Immature natural killer cell (primary cell): ENCODE data around the gene PPL. TPM values are rescaled to one million over a fixed set of nuclear protein-coding genes. Genes with fewer than 3 reads are reported as not detected.

Source experiments
- DNase-seq, 3 donors: peaks; one replicate each; pipeline ENCODE4 v3.0.0; 2022; ENCODE audit warnings: mixed read lengths in 1 of 3
- H3K27ac Mint-ChIP-seq, 6 donors: one replicate each; pipeline ENCODE4 v1.8.0; 2020; ENCODE audit warnings: mixed read lengths in 6 of 6, mild to moderate bottlenecking in 5 of 6, inconsistent platforms in 4 of 6, moderate library complexity in 3 of 6
- H3K27me3 Mint-ChIP-seq, 3 donors: one replicate each; pipeline ENCODE4 v1.8.0; 2020 to 2021; ENCODE audit warnings: low read depth in 3 of 3, mild to moderate bottlenecking in 3 of 3, mixed read lengths in 3 of 3, moderate library complexity in 3 of 3, inconsistent platforms in 1 of 3
- H3K36me3 Mint-ChIP-seq, 3 donors: one replicate each; pipeline ENCODE4 v1.8.0; 2020; ENCODE audit warnings: mixed read lengths in 3 of 3, inconsistent platforms in 2 of 3, mild to moderate bottlenecking in 2 of 3
- H3K4me1 Mint-ChIP-seq, 2 donors: one replicate each; pipeline ENCODE4 v1.8.0; 2020; ENCODE audit warnings: inconsistent platforms in 2 of 2, mild to moderate bottlenecking in 2 of 2, mixed read lengths in 2 of 2, moderate library complexity in 1 of 2
- H3K4me3 Mint-ChIP-seq, 5 donors: one replicate each; pipeline ENCODE4 v1.8.0; 2020; ENCODE audit warnings: mild to moderate bottlenecking in 5 of 5, mixed read lengths in 5 of 5, inconsistent platforms in 3 of 5, moderate library complexity in 3 of 5
- H3K9me3 Mint-ChIP-seq, 6 donors: one replicate each; pipeline ENCODE4 v1.8.0; 2020; ENCODE audit warnings: mild to moderate bottlenecking in 6 of 6, mixed read lengths in 6 of 6, inconsistent platforms in 4 of 6, moderate library complexity in 3 of 6
- polyA plus RNA-seq, 3 donors: library from polyadenylated mRNA; unstranded; fragments of 300-500 nt; fragmentation: Illumina TruSeq; gene quantifications; one replicate each; pipeline ENCODE4 v1.2.3, GENCODE V29; 2021

PPL gene
- polyA plus RNA-seq, 3 donors from 2014 or later = 0.03 to 0.43 TPM; not detected in 1

DNA sequence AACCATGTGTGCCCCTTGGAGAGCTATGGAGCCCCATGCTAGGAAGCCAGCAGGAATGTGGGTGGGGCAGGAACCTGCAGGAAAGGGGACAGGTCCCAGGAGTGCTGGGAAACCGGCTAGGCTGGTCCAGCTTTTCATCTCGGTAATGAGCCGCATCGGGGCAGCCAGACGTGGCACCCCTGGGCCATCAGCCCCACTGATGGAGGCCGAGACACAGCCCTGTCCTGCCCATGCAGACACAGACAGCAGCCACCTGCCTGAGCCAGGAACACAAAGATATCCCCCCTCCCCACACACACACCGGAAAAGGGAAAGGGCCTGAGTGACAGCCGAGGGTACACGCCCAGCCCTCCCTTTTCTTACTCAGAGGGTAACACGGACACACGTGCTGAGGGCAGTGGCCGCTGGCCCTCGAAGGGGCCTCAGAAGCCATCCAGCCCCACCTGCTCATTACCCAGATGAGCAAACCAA lies 18.1 kb downstream of the PPL start:
- no peaks in the 10 kb centered on the region for H3K9me3 Mint-ChIP-seq
- no peak for DNase-seq
- no peaks in the 10 kb centered on the region for H3K4me1 Mint-ChIP-seq
- no peak overlapping the region for H3K27ac Mint-ChIP-seq
- no peak overlapping the region for H3K4me3 Mint-ChIP-seq
- peaks cover 2 to 4% (median 3%) of the 10 kb centered on the region in 3 donors for H3K27me3 Mint-ChIP-seq
- H3K36me3 Mint-ChIP-seq = no peaks in the 10 kb centered on the region

DNA sequence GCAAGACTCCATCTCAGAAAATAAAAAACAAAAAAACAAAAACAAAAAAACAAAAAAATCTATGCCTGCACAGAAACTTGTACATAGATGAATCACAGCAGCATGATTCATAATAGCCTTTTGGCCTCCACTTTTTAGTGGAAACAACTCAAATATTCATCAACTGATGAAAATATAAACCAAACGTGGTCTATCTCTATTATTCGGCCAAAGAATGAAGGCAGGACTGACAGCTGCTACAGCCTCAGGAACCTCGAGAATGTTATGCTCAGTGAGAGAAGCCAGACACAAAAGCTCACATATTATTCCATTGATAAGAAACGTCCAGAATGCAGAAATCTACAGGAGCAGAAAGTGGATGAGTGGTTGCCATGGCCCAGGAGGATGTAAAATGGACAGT lies 19.8 kb downstream of the PPL start:
- peaks cover 1 to 4% (median 3%) of the 10 kb centered on the region in 3 donors for H3K27me3 Mint-ChIP-seq
- DNase-seq = no peak
- no peak overlapping the region for H3K4me3 Mint-ChIP-seq
- H3K9me3 Mint-ChIP-seq = no peaks in the 10 kb centered on the region
- H3K4me1 Mint-ChIP-seq = no peaks in the 10 kb centered on the region
- no peaks in the 10 kb centered on the region for H3K36me3 Mint-ChIP-seq
- no peak overlapping the region for H3K27ac Mint-ChIP-seq

DNA sequence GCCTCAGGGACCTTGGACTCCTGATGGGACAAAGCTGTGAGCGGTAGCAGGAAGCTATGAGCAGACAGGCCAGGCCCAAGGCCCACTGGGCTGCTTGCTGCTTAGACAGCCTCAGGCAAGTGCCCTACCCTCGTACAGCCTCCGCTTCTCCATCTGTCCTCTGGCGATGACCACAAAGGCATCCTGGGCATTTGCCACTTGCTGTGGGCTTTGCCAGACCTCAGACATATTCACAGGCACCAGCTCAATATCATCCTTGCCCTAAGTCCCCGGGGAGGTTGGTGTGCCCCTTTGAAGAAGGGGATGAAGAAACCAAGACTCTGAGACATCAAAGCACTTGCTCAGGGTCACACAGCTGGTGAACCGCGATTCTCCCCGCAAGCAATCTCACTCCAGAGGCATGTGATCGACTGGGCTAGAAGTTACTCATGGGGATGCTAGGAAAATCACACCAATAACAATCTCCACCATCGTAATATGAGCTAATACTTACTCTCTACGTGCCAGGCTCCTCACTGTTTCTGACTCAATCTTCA lies 21.7 kb downstream of the PPL start:
- H3K9me3 Mint-ChIP-seq = no peaks in the 10 kb centered on the region
- H3K4me3 Mint-ChIP-seq = no peak overlapping the region
- H3K4me1 Mint-ChIP-seq = no peaks in the 10 kb centered on the region
- H3K27ac Mint-ChIP-seq = no peak overlapping the region
- H3K27me3 Mint-ChIP-seq = peaks cover 3 to 8% (median 4%) of the 10 kb centered on the region in 3 donors
- H3K36me3 Mint-ChIP-seq = no peaks in the 10 kb centered on the region
- no peak for DNase-seq

DNA sequence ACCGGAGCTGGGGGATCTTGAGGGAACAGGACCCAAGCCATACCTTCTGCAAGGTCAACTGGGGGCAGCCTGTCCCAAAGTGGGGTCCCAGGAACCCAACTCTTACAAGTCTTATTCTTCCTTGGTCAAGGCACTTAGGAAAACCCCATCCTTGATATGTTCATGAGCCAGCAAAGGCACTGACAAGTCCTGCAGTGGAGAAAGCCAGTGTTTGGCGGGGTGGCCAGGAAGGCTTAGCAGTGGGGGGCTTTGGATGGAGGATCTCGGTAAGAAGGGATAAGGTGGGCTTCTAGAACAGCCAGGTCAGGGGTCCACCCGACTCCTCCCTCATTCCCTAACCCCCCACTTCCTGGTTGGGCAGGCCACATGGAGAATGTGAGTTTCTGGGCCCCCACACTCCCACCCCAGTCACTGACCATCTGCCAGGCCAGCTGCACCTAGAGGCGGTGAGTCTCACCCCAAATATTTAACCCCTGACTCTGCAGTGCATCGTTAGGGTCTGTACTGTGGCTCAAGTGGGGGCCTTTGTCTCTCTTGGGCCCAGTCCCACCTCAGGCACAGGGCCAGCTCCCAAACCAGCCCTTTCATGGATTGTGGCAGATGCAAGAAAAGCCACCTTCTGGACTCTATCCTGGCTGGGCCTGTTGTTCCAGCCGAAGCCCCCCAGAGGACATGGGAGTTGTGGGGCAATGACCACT lies 22.3 kb downstream of the PPL start:
- Mint-ChIP-seq H3K4me1 (no peaks in the 10 kb centered on the region), H3K4me3 (no peak overlapping the region), H3K36me3 (no peaks in the 10 kb centered on the region), H3K9me3 (no peaks in the 10 kb centered on the region), H3K27me3 (peaks cover 4 to 6% (median 5%) of the 10 kb centered on the region in 3 donors), H3K27ac (no peak overlapping the region)
- no peak for DNase-seq

DNA sequence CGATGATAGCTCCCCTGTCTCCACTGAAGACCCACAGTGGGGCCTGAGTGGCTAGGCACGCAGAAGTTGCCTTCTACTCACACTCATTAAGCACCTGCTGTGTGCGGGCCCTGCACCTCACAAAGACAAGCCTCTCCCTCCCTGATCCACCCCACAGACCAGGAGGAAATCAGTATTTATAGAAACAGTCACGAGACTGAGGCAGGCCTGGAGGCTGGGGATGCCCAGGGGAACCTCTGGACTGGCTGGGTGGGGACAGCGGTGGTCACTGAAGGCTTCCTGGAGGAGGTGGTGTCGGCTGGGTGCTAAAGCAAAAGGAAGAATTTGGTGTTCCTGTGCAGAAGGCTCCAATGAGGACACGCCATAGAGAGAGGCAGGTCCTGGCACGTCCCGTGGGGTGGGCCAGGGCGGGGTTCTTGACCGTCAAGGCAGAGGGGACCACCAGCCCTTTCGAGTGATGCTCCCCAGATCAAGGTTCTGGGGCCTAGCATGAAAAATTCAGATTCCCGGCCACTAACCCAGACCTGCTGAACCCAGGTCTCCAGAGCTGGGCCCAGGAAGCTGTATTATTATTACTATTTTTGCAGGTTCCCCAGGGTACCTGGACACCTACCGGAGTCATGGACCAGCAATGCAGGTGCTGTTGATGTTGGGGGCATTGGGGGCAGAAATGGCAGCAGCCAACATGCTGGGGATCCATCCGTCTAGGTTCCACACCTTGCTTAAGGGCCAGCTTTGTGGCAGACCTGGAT lies 23.0 kb downstream of the PPL start:
- H3K9me3 Mint-ChIP-seq = no peaks in the 10 kb centered on the region
- no peak for DNase-seq
- H3K27me3 Mint-ChIP-seq = peaks cover 4 to 6% (median 5%) of the 10 kb centered on the region in 3 donors
- H3K4me1 Mint-ChIP-seq = no peaks in the 10 kb centered on the region
- H3K36me3 Mint-ChIP-seq = no peaks in the 10 kb centered on the region
- H3K4me3 Mint-ChIP-seq = no peak overlapping the region
- H3K27ac Mint-ChIP-seq = no peak overlapping the region

DNA sequence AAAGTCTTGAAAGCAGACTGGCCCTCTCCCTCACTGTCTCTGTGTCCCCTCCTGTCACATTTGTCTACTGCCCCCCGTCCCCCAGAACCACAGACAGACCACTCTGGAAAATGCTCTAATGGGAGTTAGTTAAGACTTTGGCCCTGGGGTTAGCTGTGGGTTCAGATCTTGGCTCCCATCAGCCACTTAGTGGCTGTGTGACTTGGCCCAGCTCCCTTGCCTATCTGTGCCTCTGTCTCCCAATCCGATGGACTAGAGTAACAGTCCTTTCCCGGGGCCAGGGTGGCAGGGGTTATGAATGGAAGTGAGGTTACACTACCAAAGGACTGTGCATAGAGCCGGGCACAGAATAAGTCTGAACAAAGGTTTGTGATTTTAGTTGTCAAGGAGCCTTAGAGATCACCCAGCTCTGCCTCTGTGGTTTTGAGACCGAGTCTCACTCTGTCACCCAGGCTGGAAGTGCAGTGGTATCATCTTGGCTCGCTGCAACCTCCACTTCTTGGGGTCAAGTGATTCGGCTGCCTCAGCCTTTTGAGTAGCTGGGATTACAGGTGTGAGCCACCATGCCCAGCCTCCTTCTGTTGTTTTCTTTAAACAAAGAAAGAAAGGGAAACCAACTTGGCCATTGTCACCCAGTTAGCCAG lies 23.7 kb downstream of the PPL start:
- Mint-ChIP-seq H3K4me1 (no peaks in the 10 kb centered on the region), H3K9me3 (no peaks in the 10 kb centered on the region), H3K27me3 (peaks cover 4 to 6% (median 5%) of the 10 kb centered on the region in 3 donors), H3K27ac (no peak overlapping the region), H3K4me3 (no peak overlapping the region), H3K36me3 (no peaks in the 10 kb centered on the region)
- DNase-seq = no peak

DNA sequence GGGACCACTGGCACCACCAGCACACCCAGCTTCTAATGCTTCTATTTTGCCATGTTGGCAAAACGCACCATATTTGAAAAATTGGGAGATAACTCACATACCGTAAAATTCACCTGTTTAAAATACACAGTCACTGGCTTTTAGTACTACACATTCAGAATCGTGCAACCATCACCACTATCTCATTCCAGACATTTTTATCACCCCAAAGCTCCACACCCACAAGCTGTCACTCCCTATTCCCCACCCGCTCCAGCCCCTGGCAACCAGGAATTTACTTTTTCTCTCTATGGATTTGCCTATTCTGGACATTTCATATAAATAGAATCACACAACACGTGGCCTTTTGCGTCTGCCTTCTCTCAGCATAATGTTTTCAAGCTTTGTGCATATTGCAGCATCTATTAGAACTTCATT lies 25.0 kb downstream of the PPL start:
- H3K4me1 Mint-ChIP-seq = no peaks in the 10 kb centered on the region
- H3K4me3 Mint-ChIP-seq = no peak overlapping the region
- H3K9me3 Mint-ChIP-seq = no peaks in the 10 kb centered on the region
- DNase-seq = no peak
- no peak overlapping the region for H3K27ac Mint-ChIP-seq
- no peaks in the 10 kb centered on the region for H3K36me3 Mint-ChIP-seq
- H3K27me3 Mint-ChIP-seq = peaks cover 4 to 7% (median 6%) of the 10 kb centered on the region in 3 donors

DNA sequence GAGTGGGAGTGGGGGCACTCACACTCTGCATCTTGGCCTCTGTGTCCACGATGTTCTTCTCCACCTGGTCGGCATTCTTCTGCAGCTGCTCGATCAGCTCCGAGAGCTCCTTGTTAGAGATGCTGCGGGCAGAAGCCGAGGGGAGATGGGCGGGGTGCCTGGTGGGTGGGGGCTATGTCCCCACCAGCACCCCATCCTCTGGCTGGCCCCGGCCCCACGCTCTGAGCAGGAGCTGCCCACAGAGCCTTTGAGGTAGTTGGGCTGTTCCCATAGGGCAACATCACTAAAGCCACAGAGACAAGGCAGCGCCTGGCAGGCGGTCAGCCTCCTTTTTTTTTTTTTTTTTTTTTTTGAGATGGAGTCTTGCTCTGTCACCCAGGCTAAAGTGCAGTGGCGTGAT lies 26.1 kb downstream of the PPL start:
- no peaks in the 10 kb centered on the region for H3K4me1 Mint-ChIP-seq
- no peaks in the 10 kb centered on the region for H3K9me3 Mint-ChIP-seq
- no peak for DNase-seq
- H3K4me3 Mint-ChIP-seq = no peak overlapping the region
- H3K27me3 Mint-ChIP-seq = peaks cover 4 to 9% (median 5%) of the 10 kb centered on the region in 3 donors
- no peak overlapping the region for H3K27ac Mint-ChIP-seq
- no peaks in the 10 kb centered on the region for H3K36me3 Mint-ChIP-seq

DNA sequence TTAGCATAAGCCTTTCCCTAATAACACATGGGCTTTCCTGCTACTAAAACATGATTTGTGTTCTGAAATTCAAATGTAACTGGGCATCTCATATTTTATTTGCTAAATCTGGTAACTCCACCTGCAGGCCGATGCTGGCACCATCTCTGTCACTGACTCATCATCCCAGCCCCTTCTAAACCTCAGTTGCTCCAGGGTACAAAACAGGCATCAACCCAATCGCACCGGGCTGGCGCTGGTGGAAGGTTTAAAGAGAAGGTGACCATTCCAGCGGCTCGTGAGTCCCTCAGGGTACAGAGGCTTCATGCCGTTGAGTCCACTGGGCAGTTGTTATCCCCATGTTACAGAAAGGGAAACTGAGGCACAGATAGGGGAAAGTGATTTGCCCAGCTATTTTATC lies 27.1 kb downstream of the PPL start:
- Mint-ChIP-seq H3K4me3 (no peak overlapping the region), H3K9me3 (no peaks in the 10 kb centered on the region), H3K27ac (no peak overlapping the region)

DNA sequence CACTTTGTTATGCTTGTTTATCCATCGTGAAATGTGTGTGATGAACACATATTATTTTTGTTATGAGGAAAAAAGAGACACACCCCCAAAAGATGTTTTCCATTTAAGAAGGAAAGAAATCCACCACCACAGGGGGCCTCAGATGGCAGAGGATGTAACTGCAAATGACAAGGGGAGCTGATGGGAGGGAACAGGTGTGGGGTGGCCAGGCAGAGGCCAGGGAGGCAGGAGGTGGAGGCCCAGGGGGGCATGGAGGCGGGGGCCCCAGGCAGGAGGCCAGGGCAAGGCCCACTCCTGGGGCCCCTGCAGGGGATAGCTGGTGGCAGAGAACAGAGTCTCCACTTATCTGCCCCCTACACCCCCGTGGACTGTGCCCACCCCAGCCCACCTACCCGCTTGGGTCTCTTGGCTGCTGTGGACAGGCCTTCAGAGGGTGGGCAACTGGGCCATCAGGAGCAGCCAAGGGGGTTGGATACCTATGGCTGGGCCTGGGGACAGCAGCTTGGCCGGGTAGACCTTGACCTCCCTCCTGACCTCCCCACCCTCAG lies 28.0 kb downstream of the PPL start:
- peaks cover 8 to 12% (median 9%) of the 10 kb centered on the region in 3 donors for H3K27me3 Mint-ChIP-seq
- no peaks in the 10 kb centered on the region for H3K9me3 Mint-ChIP-seq
- H3K36me3 Mint-ChIP-seq = no peaks in the 10 kb centered on the region
- DNase-seq = no peak
- no peaks in the 10 kb centered on the region for H3K4me1 Mint-ChIP-seq
- no peak overlapping the region for H3K4me3 Mint-ChIP-seq
- H3K27ac Mint-ChIP-seq = no peak overlapping the region

More for the DNA sequence above, 27.1 kb downstream of the PPL start:
- peaks cover 9% of the 10 kb centered on the region in 3 donors for H3K27me3 Mint-ChIP-seq
- no peaks in the 10 kb centered on the region for H3K4me1 Mint-ChIP-seq
- DNase-seq = no peak
- no peaks in the 10 kb centered on the region for H3K36me3 Mint-ChIP-seq

DNA sequence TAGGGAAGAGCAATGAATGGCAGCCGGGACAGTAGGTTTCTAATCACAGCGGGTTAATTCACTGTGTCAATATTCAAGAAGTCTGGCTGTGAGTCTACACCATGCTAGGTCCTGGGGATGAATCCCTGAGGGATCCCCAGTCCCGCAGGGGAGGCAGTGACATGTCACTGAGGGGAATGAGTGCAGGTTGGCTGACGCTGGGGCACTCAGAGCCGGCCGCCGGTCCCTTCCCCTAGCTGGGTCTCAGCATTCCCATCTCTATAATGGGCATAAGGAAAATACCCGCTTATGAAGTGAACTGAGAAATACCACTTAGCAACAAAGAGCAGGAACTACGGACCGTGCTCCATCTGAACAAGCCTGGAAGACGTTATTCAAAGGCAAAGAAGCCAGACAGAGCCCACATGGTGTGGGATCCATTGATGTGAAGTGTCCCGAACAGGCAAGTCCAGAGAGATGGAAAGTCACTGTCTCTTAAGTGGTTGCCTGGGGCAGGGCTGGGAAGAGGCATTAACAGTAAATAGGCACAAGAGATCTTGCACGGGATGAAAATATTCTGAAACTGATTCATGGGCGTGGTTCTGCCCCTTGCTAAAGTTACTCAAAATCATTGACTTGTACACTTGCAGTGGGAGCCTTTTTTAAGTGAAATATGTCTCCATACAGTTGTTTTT lies 31.9 kb downstream of the PPL start:
- no peaks in the 10 kb centered on the region for H3K9me3 Mint-ChIP-seq
- no peak overlapping the region for H3K27ac Mint-ChIP-seq
- no peaks in the 10 kb centered on the region for H3K4me1 Mint-ChIP-seq
- DNase-seq = no peak
- no peaks in the 10 kb centered on the region for H3K36me3 Mint-ChIP-seq
- no peak overlapping the region for H3K4me3 Mint-ChIP-seq
- H3K27me3 Mint-ChIP-seq = peaks cover 8 to 11% (median 8%) of the 10 kb centered on the region in 3 donors

DNA sequence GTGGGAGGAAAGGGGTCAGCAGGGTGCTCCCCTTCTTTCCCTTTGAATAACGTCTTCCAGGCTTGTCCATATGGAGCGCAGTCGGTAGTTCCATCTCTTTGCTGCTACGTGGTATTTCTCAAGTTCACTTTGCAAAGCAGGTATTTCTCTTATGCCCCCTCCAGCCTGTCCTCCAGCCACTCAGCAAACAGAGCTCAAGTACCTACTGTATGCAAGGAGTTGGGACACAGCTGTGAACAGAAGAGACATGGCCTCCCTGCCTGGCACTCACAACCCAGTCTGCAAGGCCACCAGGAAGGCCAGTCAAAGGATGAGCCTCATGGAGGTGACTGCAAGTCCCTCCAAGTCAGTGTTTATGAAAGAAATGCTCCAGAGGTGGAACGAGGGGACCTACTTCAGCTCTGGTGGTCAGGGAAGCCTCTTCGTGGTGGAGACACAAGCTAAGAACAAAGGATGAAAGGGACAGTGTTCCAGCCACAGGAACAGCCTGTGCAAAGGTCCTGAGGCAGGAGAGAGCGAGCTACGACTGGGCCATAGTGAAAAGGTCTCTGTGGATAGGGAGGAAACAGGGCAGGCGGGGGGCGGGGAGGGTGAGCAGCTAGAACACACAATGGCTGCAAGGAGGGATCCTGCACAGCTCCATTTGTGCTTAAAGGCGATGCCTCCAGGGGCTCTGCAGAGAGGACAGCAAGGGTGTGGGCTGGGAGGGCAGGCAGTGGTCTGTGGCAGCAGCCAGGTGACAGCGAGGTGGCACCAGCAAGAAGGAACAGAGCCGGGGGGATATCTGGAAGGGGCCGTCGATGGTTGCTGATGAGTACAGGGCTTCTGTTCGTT lies 32.6 kb downstream of the PPL start:
- Mint-ChIP-seq H3K4me1 (no peaks in the 10 kb centered on the region), H3K4me3 (no peak overlapping the region), H3K27ac (no peak overlapping the region), H3K36me3 (no peaks in the 10 kb centered on the region), H3K27me3 (peaks cover 6 to 11% (median 7%) of the 10 kb centered on the region in 3 donors), H3K9me3 (no peaks in the 10 kb centered on the region)
- DNase-seq = no peak

DNA sequence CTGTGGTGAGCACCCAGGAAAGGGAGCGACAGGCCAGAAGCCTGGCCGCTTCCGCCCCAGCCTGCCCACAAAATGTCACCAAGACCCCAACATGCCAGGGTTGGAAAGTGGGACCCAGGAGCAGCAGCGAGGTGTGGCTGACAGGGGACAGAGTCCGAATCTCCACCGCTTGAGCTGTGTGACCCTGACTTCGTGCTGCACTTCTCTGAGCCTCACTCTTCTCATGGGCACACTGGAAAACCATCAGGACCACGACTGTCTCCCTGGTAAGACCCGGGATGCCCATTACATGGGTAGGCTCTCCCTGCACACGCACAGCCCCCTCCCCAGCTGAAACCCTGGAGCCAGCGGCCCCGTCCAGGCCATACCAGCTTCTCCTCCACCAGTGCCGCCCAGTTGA lies 34.9 kb downstream of the PPL start:
- no peak for DNase-seq

More for the DNA sequence above, 34.9 kb downstream of the PPL start:
- no peaks in the 10 kb centered on the region for H3K4me1 Mint-ChIP-seq
- H3K27ac Mint-ChIP-seq = no peak overlapping the region
- H3K4me3 Mint-ChIP-seq = no peak overlapping the region
- H3K36me3 Mint-ChIP-seq = no peaks in the 10 kb centered on the region
- H3K27me3 Mint-ChIP-seq = peaks cover 4 to 15% (median 8%) of the 10 kb centered on the region in 3 donors
- H3K9me3 Mint-ChIP-seq = no peaks in the 10 kb centered on the region
